H1 (cell line): Measurements from ENCODE around the gene G6PC3. TPM values are rescaled to one million over a fixed set of nuclear protein-coding genes. Genes with fewer than 3 reads are reported as not detected.
A peak's percentile ranks its signal among the peaks of the same experiment; 100 is the strongest.

Experiments
- CTCF ChIA-PET: fragments of 300-600 bp; sonication (Branson Sonifier 250); formaldehyde crosslinking; loops from one replicate; lab custom pipeline; 2021; ENCODE audit not compliant: partially characterized antibody; lab: Charles Lee
- POLR2A ChIA-PET: fragments of 300-600 bp; sonication (Branson Sonifier 250); formaldehyde crosslinking; loops from one replicate; lab custom pipeline; 2021; ENCODE audit warnings: inconsistent platforms; ENCODE audit not compliant: partially characterized antibody; lab: Charles Lee
- DNase-seq, 2 experiments: peaks; one replicate each; pipeline versions ENCODE4 v3.0.0 to v3.0.0-alpha.2; 2010 to 2022; ENCODE audit warnings: low spot score in 2 of 2, low read depth in 1 of 2, mixed read lengths in 1 of 2
- FAIRE-seq: peaks from 2 replicates; lab custom pipeline; 2011; peaks lifted over from hg19 to GRCh38; lab: Jason Lieb, UNC
- H2AFZ ChIP-seq: 2 replicates; pipeline ENCODE4 v1.8.1; 2012; ENCODE audit warnings: low read length, inconsistent platforms
- H2AK5ac ChIP-seq: 2 replicates; pipeline ENCODE4 v1.6.1; 2013; ENCODE audit warnings: low read depth, low read length
- H2BK120ac ChIP-seq: replicated peaks from 2 replicates; pipeline ENCODE3; 2013; ENCODE audit warnings: low read depth, low read length, inconsistent platforms
- H2BK12ac ChIP-seq: 2 replicates; pipeline ENCODE4 v1.6.1; 2013; ENCODE audit warnings: low read depth, low read length
- H2BK15ac ChIP-seq: 2 replicates; pipeline ENCODE4 v1.6.1; 2013; ENCODE audit warnings: low read length
- H2BK20ac ChIP-seq: 2 replicates; pipeline ENCODE4 v1.6.1; 2013; ENCODE audit warnings: low read length
- H2BK5ac ChIP-seq: 2 replicates; pipeline ENCODE4 v1.6.1; 2013; ENCODE audit warnings: low read depth, low read length
- H3K14ac ChIP-seq: 2 replicates; pipeline ENCODE4 v1.6.1; 2013; ENCODE audit warnings: inconsistent platforms; ENCODE audit not compliant: insufficient read length
- H3K18ac ChIP-seq: 2 replicates; pipeline ENCODE4 v1.6.1; 2013; ENCODE audit warnings: low read length; ENCODE audit errors: extremely low read depth
- H3K23ac ChIP-seq: 2 replicates; pipeline ENCODE4 v1.6.1; 2013; ENCODE audit warnings: inconsistent platforms; ENCODE audit not compliant: insufficient read length
- H3K23me2 ChIP-seq: 2 replicates; pipeline ENCODE4 v1.6.1; 2013; ENCODE audit warnings: low read depth, low read length
- H3K27ac ChIP-seq: 2 replicates; pipeline ENCODE4 v1.6.1; 2011; ENCODE audit warnings: low read depth, low read length, inconsistent platforms
- H3K27me3 ChIP-seq, 4 experiments: replicated peaks in 1 of 4; 1 replicate in 1 of 4; 2 replicates in 3 of 4; pipeline versions ENCODE4 v1.6.1 to v1.8.1; 2011 to 2013; ENCODE audit warnings: low read length in 3 of 4, mild to moderate bottlenecking in 3 of 4, inconsistent platforms in 2 of 4, mixed read lengths in 2 of 4, moderate library complexity in 1 of 4; ENCODE audit not compliant: control insufficient read depth in 3 of 4, insufficient read depth in 3 of 4; ENCODE audit errors: extremely low read depth in 1 of 4
- H3K36me3 ChIP-seq, 4 experiments: 2 replicates each; pipeline versions ENCODE4 v1.6.1 to v1.8.1; 2011 to 2013; ENCODE audit warnings: mild to moderate bottlenecking in 4 of 4, low read length in 3 of 4, moderate library complexity in 2 of 4, control low read depth in 1 of 4, inconsistent platforms in 1 of 4; ENCODE audit not compliant: insufficient read depth in 4 of 4, control insufficient read depth in 2 of 4
- H3K4ac ChIP-seq: replicated peaks from 2 replicates; pipeline ENCODE3; 2013; ENCODE audit warnings: low read length, low read depth, mixed read lengths, inconsistent platforms; ENCODE audit not compliant: insufficient read length
- H3K4me1 ChIP-seq, 4 experiments: replicated peaks in 1 of 4; 1 replicate in 1 of 4; 2 replicates in 3 of 4; pipeline versions ENCODE4 v1.6.1 to v1.8.1; 2011 to 2013; ENCODE audit warnings: low read length in 3 of 4, inconsistent platforms in 2 of 4, mixed read lengths in 1 of 4; ENCODE audit not compliant: insufficient read depth in 4 of 4, control insufficient read depth in 3 of 4
- H3K4me2 ChIP-seq, 2 experiments: 2 replicates each; pipeline versions ENCODE4 v1.6.1 to v1.8.1; 2011 to 2013; ENCODE audit warnings: low read depth in 2 of 2, low read length in 2 of 2, control low read depth in 1 of 2, inconsistent platforms in 1 of 2, mild to moderate bottlenecking in 1 of 2; ENCODE audit not compliant: insufficient read depth in 1 of 2
- H3K4me3 ChIP-seq, 4 experiments: fragments of 200-600, 300-600 bp in 1 of 4; sonication (generic), shearing (Covaris generic), sonication (Bioruptor Twin) in 1 of 4; 2 replicates each; pipeline versions ENCODE4 v1.5.1 to v1.8.1; 2011 to 2016; ENCODE audit warnings: low read length in 4 of 4, low read depth in 3 of 4, control low read depth in 2 of 4, inconsistent platforms in 2 of 4, mild to moderate bottlenecking in 2 of 4, mixed read lengths in 1 of 4, moderate library complexity in 1 of 4; ENCODE audit not compliant: insufficient read depth in 2 of 4; ENCODE audit errors: extremely low read depth in 1 of 4
- H3K56ac ChIP-seq: replicated peaks from 2 replicates; pipeline ENCODE3; 2013; ENCODE audit warnings: low read depth, mild to moderate bottlenecking, mixed read lengths, low read length, inconsistent platforms; ENCODE audit not compliant: insufficient read length
- H3K79me1 ChIP-seq: 2 replicates; pipeline ENCODE4 v1.6.1; 2013; ENCODE audit warnings: low read depth, low read length, control low read depth
- H3K79me2 ChIP-seq, 2 experiments: 2 replicates each; pipeline versions ENCODE4 v1.6.1 to v1.8.1; 2012 to 2013; ENCODE audit warnings: low read length in 2 of 2, mild to moderate bottlenecking in 2 of 2, inconsistent platforms in 1 of 2; ENCODE audit not compliant: insufficient read depth in 2 of 2, control insufficient read depth in 1 of 2
- H3K9ac ChIP-seq, 4 experiments: replicated peaks in 1 of 4; 1 replicate in 1 of 4; 2 replicates in 3 of 4; pipeline versions ENCODE4 v1.6.1 to v1.8.1; 2011 to 2013; ENCODE audit warnings: low read depth in 3 of 4, low read length in 3 of 4, control low read depth in 2 of 4, mild to moderate bottlenecking in 2 of 4, moderate library complexity in 2 of 4, inconsistent platforms in 1 of 4; ENCODE audit errors: extremely low read depth in 1 of 4
- H3K9me3 ChIP-seq, 2 experiments: 2 replicates each; pipeline versions ENCODE4 v1.6.1 to v1.8.1; 2012 to 2013; ENCODE audit warnings: mild to moderate bottlenecking in 2 of 2, moderate library complexity in 2 of 2, control low read depth in 1 of 2, inconsistent platforms in 1 of 2, low read depth in 1 of 2, low read length in 1 of 2, mixed read lengths in 1 of 2; ENCODE audit not compliant: insufficient read depth in 2 of 2
- H4K20me1 ChIP-seq, 2 experiments: replicated peaks in 1 of 2; 2 replicates each; pipeline versions ENCODE3 to v1.8.1; 2011 to 2013; ENCODE audit warnings: inconsistent platforms in 2 of 2, low read length in 2 of 2, mild to moderate bottlenecking in 1 of 2; ENCODE audit not compliant: insufficient read depth in 2 of 2, control insufficient read depth in 1 of 2
- H4K5ac ChIP-seq: 2 replicates; pipeline ENCODE4 v1.6.1; 2013; ENCODE audit warnings: low read length, low read depth, mixed read lengths, inconsistent platforms; ENCODE audit not compliant: insufficient read length
- H4K8ac ChIP-seq: 2 replicates; pipeline ENCODE4 v1.8.0; 2013; ENCODE audit warnings: mild to moderate bottlenecking, moderate library complexity, low read length, inconsistent platforms; ENCODE audit not compliant: insufficient read depth; ENCODE audit errors: extremely low read depth
- H4K91ac ChIP-seq: replicated peaks from 2 replicates; pipeline ENCODE3; 2013; ENCODE audit warnings: low read length, mixed read lengths, inconsistent platforms; ENCODE audit not compliant: insufficient read length
- SAP30 ChIP-seq: fragments of 300-600 bp; sonication (generic); IDR thresholded peaks from 2 replicates; pipeline ENCODE4 v1.7.1; 2012; ENCODE audit warnings: low read length, moderate library complexity, mild to moderate bottlenecking, inconsistent platforms; ENCODE audit not compliant: insufficient read depth, insufficient replicate concordance
- SIN3A ChIP-seq, 2 experiments: IDR thresholded peaks in 1 of 2; conservative IDR thresholded peaks in 1 of 2; 2 replicates each; pipeline ENCODE4 v1.6.1; 2011 to 2012; ENCODE audit warnings: low read length in 2 of 2, improper control_type of control experiment in 1 of 2, low read depth in 1 of 2, mild to moderate bottlenecking in 1 of 2
- WGBS, 2 experiments: shearing (Covaris generic) in 1 of 2; methylation state at CpG; one replicate each; pipeline versions ENCODE4 v1.1.6 to v1.1.7; 2013 to 2015; ENCODE audit warnings: low lambda C conversion rate in 2 of 2, mixed read lengths in 2 of 2, inconsistent platforms in 1 of 2, low coverage in 1 of 2, missing lambda C conversion rate in 1 of 2; ENCODE audit not compliant: insufficient replicate concordance in 2 of 2, insufficient coverage in 1 of 2, insufficient read length in 1 of 2; ENCODE audit errors: extremely low coverage in 1 of 2, missing lambda C conversion rate in 1 of 2; 5-methylcytosine and 5-hydroxymethylcytosine counted together
- polyA plus RNA-seq, 7 experiments: library from polyadenylated mRNA; depleted of rRNA in 3 of 7; stranded (reverse) in 5 of 7; unstranded in 2 of 7; fragments of >200 nt in 5 of 7; fragments of 200-250 nt in 2 of 7; gene quantifications; 1 replicate in 5 of 7; 2 replicates in 1 of 7; 4 replicates in 1 of 7; pipeline versions ENCODE4 v1.2.1 to v1.2.3, GENCODE V29; 2011 to 2013; ENCODE audit warnings: missing spikeins in 2 of 7, mixed read lengths in 2 of 7
- total RNA-seq: library from RNA; stranded (reverse); fragmentation: NEBNext Ultra II Directional; extraction: Animal tissue kit (Norgen Biotek cat#: 25700); gene quantifications from 2 replicates; pipeline ENCODE4 v1.2.1, GENCODE V29; 2021

Gene G6PC3
- total and polyA plus RNA-seq, 2 of the 8 experiments (the other 6 are each of a cell fraction or from before 2014, with no cell fraction given), result 104 to 343 TPM

GRCh38 chr17:44110011-44110686 is 39.6 kb downstream of the G6PC3 start:
- H3K4me2 ChIP-seq, result peak overlapping the region; percentile 52 to 85
- no peak overlapping the region for H3K9ac ChIP-seq
- no peak overlapping the region for H4K5ac ChIP-seq
- no peaks in the 10 kb centered on the region for H3K9me3 ChIP-seq
- peaks cover 0 to 2% (median 0%) of the 10 kb centered on the region in 4 experiments; a peak in 3 of 8 replicates for H3K36me3 ChIP-seq
- no peak overlapping the region for H3K14ac ChIP-seq
- H2BK12ac ChIP-seq, result peak overlapping the region; percentile 50; the same call in 1 of the 2 replicates
- H4K20me1 ChIP-seq, result peaks cover 10 to 21% of the 10 kb centered on the region in 2 experiments
- H3K27me3 ChIP-seq, result no peaks in the 10 kb centered on the region; a peak in 1 of 7 replicates
- H3K4me3 ChIP-seq, result peak overlapping the region in 1 of 4 experiments; percentile 45; a peak in 2 of 8 replicates
- peak overlapping the region; percentile 71 for H3K4ac ChIP-seq
- peaks cover 0 to 46% of the 10 kb centered on the region in 2 experiments; a peak in 2 of 4 replicates for H3K79me2 ChIP-seq
- FAIRE-seq (no peak), DNase-seq (no peak)
- CTCF ChIA-PET, result interaction anchor here (0.8 to 34.4 kb wide), 5 partner anchors 4 to 232 kb away, joined by 3 to 638 read pairs (median 4); partner anchors contain the start of gene HDAC5
- H2BK15ac ChIP-seq, result peak overlapping the region; percentile 72; the same call in 1 of the 2 replicates
- WGBS, 2 experiments, result 92% methylated on average over 8 of the region's 10 CpGs; no CpG with 5 or more reads in 1 of the 2 experiments
- H3K27ac ChIP-seq, result no peak overlapping the region
- no peak overlapping the region for H2AK5ac ChIP-seq
- H2AFZ ChIP-seq, result no peak overlapping the region
- H3K23me2 ChIP-seq, result no peaks in the 10 kb centered on the region; the same call in 1 of the 2 replicates
- H4K91ac ChIP-seq, result no peak overlapping the region
- no peak for TF ChIP-seq SIN3A (conservative IDR thresholded peaks at IDR 0.05 in 1 of 2, IDR thresholded peaks at IDR 0.05 in 1 of 2; ENCODE audit: low read depth in 1 of 2, low read length in 2 of 2)
- peak; percentile 10 for TF ChIP-seq SAP30
- no peak overlapping the region for H3K56ac ChIP-seq
- POLR2A ChIA-PET, result interaction anchor here (1.3 to 3.4 kb wide), 5 partner anchors 13 to 45 kb away, joined by 3 to 24 read pairs (median 6); partner anchors contain the start of genes HDAC5 and LSM12
- no peak overlapping the region for H2BK20ac ChIP-seq
- peak overlapping the region; percentile 78; the same call in 1 of the 2 replicates for H2BK5ac ChIP-seq
- H3K23ac ChIP-seq, result no peak overlapping the region
- peaks cover 31% of the 10 kb centered on the region for H3K79me1 ChIP-seq
- no peak overlapping the region for H2BK120ac ChIP-seq
- H4K8ac ChIP-seq, result no peak overlapping the region
- H3K18ac ChIP-seq, result 0 out of 2 replicates have a peak overlapping the region, but pooled peaks have one; percentile 48
- peaks cover 0 to 30% (median 26%) of the 10 kb centered on the region in 4 experiments; a peak in 6 of 7 replicates for H3K4me1 ChIP-seq
